ENCODE measurements around the gene PARP4. TPM values are rescaled to one million over a fixed set of nuclear protein-coding genes. Genes with fewer than 3 reads are reported as not detected.
"Not testable (repeated sequence)": the region's sequence is repeated elsewhere in the genome, so short reads cannot be mapped to it uniquely, and the experiment has no call there.

PARP4 gene
- total RNA-seq, 1 experiment from 2014 or later: 76.0 TPM

DNA sequence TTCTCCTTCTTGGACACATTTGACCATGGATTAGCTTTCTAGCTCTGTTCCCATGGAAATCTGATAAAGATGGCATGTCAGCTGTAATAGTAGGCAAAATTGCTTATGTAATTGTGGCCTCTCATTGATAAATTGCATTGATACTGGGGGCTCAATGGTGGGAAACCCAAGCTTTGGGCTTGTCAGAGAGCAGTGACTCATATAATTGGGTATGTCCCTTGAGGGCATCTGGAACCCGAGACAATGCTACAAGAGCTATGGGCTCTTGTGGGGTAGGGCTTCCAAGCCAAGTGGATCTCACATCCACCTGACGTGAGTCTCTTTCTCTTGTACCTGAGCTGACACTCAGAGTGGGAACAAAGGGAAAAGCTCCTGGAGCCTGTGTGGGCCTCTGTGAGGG lies 16.3 kb downstream of the PARP4 start:
- H3K27ac ChIP-seq (ENCODE audit: low read depth, low read length); H3K9me2 ChIP-seq (ENCODE audit: insufficient read depth); RAD21 ChIA-PET (ENCODE audit: low non-redundant PET in 1 of 2, low total read pairs in 2 of 2, uncharacterized antibody in 2 of 2, unreplicated experiment in 2 of 2); H3K4me1 ChIP-seq (ENCODE audit: control insufficient read depth in 1 of 2, insufficient read depth in 2 of 2, low read length in 2 of 2); POLR2A ChIA-PET; H3K4me3 ChIP-seq (replicated peaks in 1 of 2; ENCODE audit: low read depth in 1 of 2, low read length in 2 of 2); H3K4me2 ChIP-seq (ENCODE audit: low read length); DNase-seq (ENCODE audit: low read depth, low spot score); BruUV-seq (replicated peaks); H3K27me3 ChIP-seq (ENCODE audit: insufficient read depth, low read length); H2AFZ ChIP-seq (ENCODE audit: low read depth, low read length, poor library complexity, severe bottlenecking); H3K9me3 ChIP-seq (ENCODE audit: control insufficient read depth in 1 of 2, insufficient read depth in 1 of 2, low read depth in 1 of 2, low read length in 2 of 2); ATAC-seq; intact Hi-C loops (cut with micrococcal nuclease); H4K20me1 ChIP-seq (ENCODE audit: insufficient read depth); CTCF ChIA-PET; H3K9ac ChIP-seq (ENCODE audit: low read length): not testable (repeated sequence)
- peaks cover 41 to 50% of the 10 kb centered on the region in 2 experiments for H3K36me3 ChIP-seq (ENCODE audit: control insufficient read depth in 1 of 2, insufficient read depth in 2 of 2, low read length in 2 of 2)
- H3K79me2 ChIP-seq (ENCODE audit: insufficient read depth, low read length): peaks cover 18% of the 10 kb centered on the region

DNA sequence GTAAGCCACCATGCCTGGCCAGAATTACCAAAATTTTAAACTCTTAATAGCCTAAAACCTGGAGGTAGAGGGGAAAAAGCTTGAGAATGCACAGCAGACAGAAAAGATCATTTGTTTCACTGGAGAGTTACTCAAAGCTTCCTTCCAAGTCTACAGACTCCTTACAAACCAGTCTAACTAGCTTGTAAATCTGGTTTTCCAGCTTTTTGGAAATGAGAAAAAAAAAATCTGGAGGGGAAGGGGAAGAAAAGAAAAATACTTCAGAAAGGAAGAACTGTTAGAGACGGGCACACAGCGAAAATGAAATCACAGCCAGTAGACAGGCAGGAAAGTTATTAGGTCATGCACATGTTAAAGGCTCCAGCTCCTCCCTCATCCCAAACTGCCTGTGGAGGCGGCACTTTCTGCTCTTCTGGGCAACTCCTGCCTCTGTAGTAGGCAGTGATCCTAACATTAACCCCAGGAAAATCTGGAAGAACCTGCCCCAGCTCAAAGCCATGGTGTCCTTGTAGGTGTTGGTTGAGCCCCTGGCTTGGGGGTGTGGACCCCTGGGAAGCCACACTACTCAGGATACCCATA lies 17.3 kb downstream of the PARP4 start:
- no peak overlapping the region for H3K27ac ChIP-seq (ENCODE audit: low read depth, low read length)
- ATAC-seq: no peak
- H3K79me2 ChIP-seq (ENCODE audit: insufficient read depth, low read length): peaks cover 8% of the 10 kb centered on the region
- H4K20me1 ChIP-seq (ENCODE audit: insufficient read depth): no peaks in the 10 kb centered on the region
- ChIA-PET CTCF (no interaction called here), POLR2A (no interaction called here), RAD21 (ENCODE audit: low non-redundant PET in 1 of 2, low total read pairs in 2 of 2, uncharacterized antibody in 2 of 2, unreplicated experiment in 2 of 2) (no interaction called here)
- no peaks in the 10 kb centered on the region for H3K4me1 ChIP-seq (ENCODE audit: control insufficient read depth in 1 of 2, insufficient read depth in 2 of 2, low read length in 2 of 2)
- H3K27me3 ChIP-seq (ENCODE audit: insufficient read depth, low read length): no peaks in the 10 kb centered on the region
- H3K36me3 ChIP-seq (ENCODE audit: control insufficient read depth in 1 of 2, insufficient read depth in 2 of 2, low read length in 2 of 2): peaks cover 43 to 54% of the 10 kb centered on the region in 2 experiments
- H3K4me2 ChIP-seq (ENCODE audit: low read length): no peak overlapping the region
- no peak overlapping the region for H3K4me3 ChIP-seq (replicated peaks in 1 of 2; ENCODE audit: low read depth in 1 of 2, low read length in 2 of 2)
- H3K9me3 ChIP-seq (ENCODE audit: control insufficient read depth in 1 of 2, insufficient read depth in 1 of 2, low read depth in 1 of 2, low read length in 2 of 2): no peaks in the 10 kb centered on the region
- H3K9me2 ChIP-seq (ENCODE audit: insufficient read depth): no peaks in the 10 kb centered on the region
- BruUV-seq (replicated peaks): no TSS peak
- no peak overlapping the region for H3K9ac ChIP-seq (ENCODE audit: low read length)
- no peak for DNase-seq (ENCODE audit: low read depth, low spot score)
- no peak overlapping the region for H2AFZ ChIP-seq (ENCODE audit: low read depth, low read length, poor library complexity, severe bottlenecking)
- intact Hi-C loops (cut with micrococcal nuclease): no loop called here
- TF ChIP-seq FOSL1 (IDR thresholded peaks at IDR 0.05; ENCODE audit: low read depth) (no peak), CBX3 (IDR thresholded peaks at IDR 0.05; ENCODE audit: low read depth) (no peak), POLR2AphosphoS5 (IDR thresholded peaks at IDR 0.05; ENCODE audit: low read depth, low read length) (no peak), ZFX (IDR thresholded peaks at IDR 0.05) (no peak), SP1 (IDR thresholded peaks at IDR 0.05; ENCODE audit: low read depth) (no peak), EZH2 (IDR thresholded peaks at IDR 0.05) (no peak), JUND (IDR thresholded peaks at IDR 0.05) (no peak), EZH2phosphoT487 (IDR thresholded peaks at IDR 0.05; ENCODE audit: borderline replicate concordance) (no peak), RAD21 (IDR thresholded peaks at IDR 0.05; ENCODE audit: low read depth) (no peak), CEBPB (IDR thresholded peaks at IDR 0.05; ENCODE audit: low read depth) (no peak), ZNF274 (IDR thresholded peaks at IDR 0.05; ENCODE audit: low read depth, low read length) (no peak)
- TF ChIP-seq, protein P1, sequence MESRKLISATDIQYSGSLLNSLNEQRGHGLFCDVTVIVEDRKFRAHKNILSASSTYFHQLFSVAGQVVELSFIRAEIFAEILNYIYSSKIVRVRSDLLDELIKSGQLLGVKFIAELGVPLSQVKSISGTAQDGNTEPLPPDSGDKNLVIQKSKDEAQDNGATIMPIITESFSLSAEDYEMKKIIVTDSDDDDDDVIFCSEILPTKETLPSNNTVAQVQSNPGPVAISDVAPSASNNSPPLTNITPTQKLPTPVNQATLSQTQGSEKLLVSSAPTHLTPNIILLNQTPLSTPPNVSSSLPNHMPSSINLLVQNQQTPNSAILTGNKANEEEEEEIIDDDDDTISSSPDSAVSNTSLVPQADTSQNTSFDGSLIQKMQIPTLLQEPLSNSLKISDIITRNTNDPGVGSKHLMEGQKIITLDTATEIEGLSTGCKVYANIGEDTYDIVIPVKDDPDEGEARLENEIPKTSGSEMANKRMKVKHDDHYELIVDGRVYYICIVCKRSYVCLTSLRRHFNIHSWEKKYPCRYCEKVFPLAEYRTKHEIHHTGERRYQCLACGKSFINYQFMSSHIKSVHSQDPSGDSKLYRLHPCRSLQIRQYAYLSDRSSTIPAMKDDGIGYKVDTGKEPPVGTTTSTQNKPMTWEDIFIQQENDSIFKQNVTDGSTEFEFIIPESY (IDR thresholded peaks at IDR 0.05; ENCODE audit: extremely low read depth, insufficient replicate concordance, low read length): no peak
- TF ChIP-seq, protein P2, sequence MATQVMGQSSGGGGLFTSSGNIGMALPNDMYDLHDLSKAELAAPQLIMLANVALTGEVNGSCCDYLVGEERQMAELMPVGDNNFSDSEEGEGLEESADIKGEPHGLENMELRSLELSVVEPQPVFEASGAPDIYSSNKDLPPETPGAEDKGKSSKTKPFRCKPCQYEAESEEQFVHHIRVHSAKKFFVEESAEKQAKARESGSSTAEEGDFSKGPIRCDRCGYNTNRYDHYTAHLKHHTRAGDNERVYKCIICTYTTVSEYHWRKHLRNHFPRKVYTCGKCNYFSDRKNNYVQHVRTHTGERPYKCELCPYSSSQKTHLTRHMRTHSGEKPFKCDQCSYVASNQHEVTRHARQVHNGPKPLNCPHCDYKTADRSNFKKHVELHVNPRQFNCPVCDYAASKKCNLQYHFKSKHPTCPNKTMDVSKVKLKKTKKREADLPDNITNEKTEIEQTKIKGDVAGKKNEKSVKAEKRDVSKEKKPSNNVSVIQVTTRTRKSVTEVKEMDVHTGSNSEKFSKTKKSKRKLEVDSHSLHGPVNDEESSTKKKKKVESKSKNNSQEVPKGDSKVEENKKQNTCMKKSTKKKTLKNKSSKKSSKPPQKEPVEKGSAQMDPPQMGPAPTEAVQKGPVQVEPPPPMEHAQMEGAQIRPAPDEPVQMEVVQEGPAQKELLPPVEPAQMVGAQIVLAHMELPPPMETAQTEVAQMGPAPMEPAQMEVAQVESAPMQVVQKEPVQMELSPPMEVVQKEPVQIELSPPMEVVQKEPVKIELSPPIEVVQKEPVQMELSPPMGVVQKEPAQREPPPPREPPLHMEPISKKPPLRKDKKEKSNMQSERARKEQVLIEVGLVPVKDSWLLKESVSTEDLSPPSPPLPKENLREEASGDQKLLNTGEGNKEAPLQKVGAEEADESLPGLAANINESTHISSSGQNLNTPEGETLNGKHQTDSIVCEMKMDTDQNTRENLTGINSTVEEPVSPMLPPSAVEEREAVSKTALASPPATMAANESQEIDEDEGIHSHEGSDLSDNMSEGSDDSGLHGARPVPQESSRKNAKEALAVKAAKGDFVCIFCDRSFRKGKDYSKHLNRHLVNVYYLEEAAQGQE (IDR thresholded peaks at IDR 0.05; ENCODE audit: low read depth): no peak
- TF ChIP-seq, protein P3, sequence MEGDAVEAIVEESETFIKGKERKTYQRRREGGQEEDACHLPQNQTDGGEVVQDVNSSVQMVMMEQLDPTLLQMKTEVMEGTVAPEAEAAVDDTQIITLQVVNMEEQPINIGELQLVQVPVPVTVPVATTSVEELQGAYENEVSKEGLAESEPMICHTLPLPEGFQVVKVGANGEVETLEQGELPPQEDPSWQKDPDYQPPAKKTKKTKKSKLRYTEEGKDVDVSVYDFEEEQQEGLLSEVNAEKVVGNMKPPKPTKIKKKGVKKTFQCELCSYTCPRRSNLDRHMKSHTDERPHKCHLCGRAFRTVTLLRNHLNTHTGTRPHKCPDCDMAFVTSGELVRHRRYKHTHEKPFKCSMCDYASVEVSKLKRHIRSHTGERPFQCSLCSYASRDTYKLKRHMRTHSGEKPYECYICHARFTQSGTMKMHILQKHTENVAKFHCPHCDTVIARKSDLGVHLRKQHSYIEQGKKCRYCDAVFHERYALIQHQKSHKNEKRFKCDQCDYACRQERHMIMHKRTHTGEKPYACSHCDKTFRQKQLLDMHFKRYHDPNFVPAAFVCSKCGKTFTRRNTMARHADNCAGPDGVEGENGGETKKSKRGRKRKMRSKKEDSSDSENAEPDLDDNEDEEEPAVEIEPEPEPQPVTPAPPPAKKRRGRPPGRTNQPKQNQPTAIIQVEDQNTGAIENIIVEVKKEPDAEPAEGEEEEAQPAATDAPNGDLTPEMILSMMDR (IDR thresholded peaks at IDR 0.05 in 2 of 3, conservative IDR thresholded peaks at IDR 0.05 in 1 of 3; ENCODE audit: borderline replicate concordance in 1 of 3, insufficient read depth in 1 of 3, low read depth in 2 of 3, low read length in 2 of 3): no peak

Data from HCT116 (cell line).